Measurements from ENCODE around the gene KASH5.

The KASH5 gene

GRCh38 chr19:49362048-49362928 lies 25.8 kb upstream of the KASH5 start, which contains the start of gene TEAD2:
Gene TEAD2, minus strand, starts transcription at chr19:49362416. Its CDS starts 2,341 bp downstream, at chr19:49360075.
- Histone ChIP-seq H3K27ac (ENCODE audit: insufficient read depth in 1 of 2, low read depth in 1 of 2, low read length in 2 of 2, poor library complexity in 1 of 2, severe bottlenecking in 2 of 2) (peak within 1 kb of the TSS in 1 of 2 experiments; percentile 61), H3K9me3 (ENCODE audit: control extremely low read depth in 1 of 5, control insufficient read depth in 4 of 5, insufficient read depth in 2 of 5, low read depth in 1 of 5, low read length in 4 of 5) (no peaks in the 10 kb centered on the region), H3K4me3 (ENCODE audit: control insufficient read depth in 1 of 7, extremely low read depth in 1 of 7, insufficient read depth in 4 of 7, low read depth in 2 of 7, low read length in 6 of 7) (peak within 1 kb of the TSS in 6 of 7 experiments; percentile 16 to 64 (median 50)), H3K27me3 (replicated peaks in 2 of 5; ENCODE audit: control insufficient read depth in 4 of 5, insufficient read depth in 5 of 5, low read length in 4 of 5) (peaks cover 0 to 53% (median 16%) of the 10 kb centered on the region in 5 experiments), H3K4me1 (ENCODE audit: control extremely low read depth in 1 of 4, control insufficient read depth in 4 of 4, insufficient read depth in 4 of 4, low read length in 3 of 4) (peaks cover 0 to 37% (median 23%) of the 10 kb centered on the region in 4 experiments), H3K36me3 (ENCODE audit: control insufficient read depth in 4 of 4, insufficient read depth in 4 of 4, low read length in 3 of 4) (no peaks in the 10 kb centered on the region)
- WGBS (ENCODE audit: insufficient coverage): 0% methylated on average over 28 of the region's 52 CpGs
- ChIA-PET CTCF (no interaction called here), POLR2A (no interaction called here)
- DNase-seq: peak; percentile 14 to 41 (median 28)

DNA sequence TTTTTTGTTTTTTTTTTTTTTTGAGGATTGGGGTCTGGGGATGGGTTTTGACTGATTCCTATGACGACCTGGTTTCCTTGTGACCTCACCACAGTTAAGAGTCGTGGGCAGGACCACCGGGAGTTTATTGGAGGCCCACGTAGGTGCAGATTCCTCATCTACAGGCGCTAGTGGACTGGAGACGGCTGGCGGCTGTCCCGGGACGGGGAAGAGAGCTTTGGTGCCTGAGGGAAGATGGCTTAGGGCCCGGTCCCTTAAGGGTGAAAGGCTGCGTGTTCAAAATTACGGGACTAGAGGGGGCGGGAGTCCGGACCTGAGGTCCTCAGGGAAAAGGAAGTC lies 25.2 kb upstream of the KASH5 start:
- 0% methylated on average over 10 of the region's 14 CpGs for WGBS (ENCODE audit: insufficient coverage)
- Histone ChIP-seq H3K36me3 (ENCODE audit: control insufficient read depth in 4 of 4, insufficient read depth in 4 of 4, low read length in 3 of 4) (no peaks in the 10 kb centered on the region), H3K27ac (ENCODE audit: insufficient read depth in 1 of 2, low read depth in 1 of 2, low read length in 2 of 2, poor library complexity in 1 of 2, severe bottlenecking in 2 of 2) (no peak overlapping the region), H3K27me3 (replicated peaks in 2 of 5; ENCODE audit: control insufficient read depth in 4 of 5, insufficient read depth in 5 of 5, low read length in 4 of 5) (peaks cover 0 to 55% (median 16%) of the 10 kb centered on the region in 5 experiments), H3K4me3 (ENCODE audit: control insufficient read depth in 1 of 7, extremely low read depth in 1 of 7, insufficient read depth in 4 of 7, low read depth in 2 of 7, low read length in 6 of 7) (peak overlapping the region in 5 of 7 experiments; percentile 19 to 51 (median 51)), H3K9me3 (ENCODE audit: control extremely low read depth in 1 of 5, control insufficient read depth in 4 of 5, insufficient read depth in 2 of 5, low read depth in 1 of 5, low read length in 4 of 5) (no peaks in the 10 kb centered on the region), H3K4me1 (ENCODE audit: control extremely low read depth in 1 of 4, control insufficient read depth in 4 of 4, insufficient read depth in 4 of 4, low read length in 3 of 4) (peaks cover 0 to 37% (median 23%) of the 10 kb centered on the region in 4 experiments)
- ChIA-PET POLR2A (no interaction called here), CTCF (no interaction called here)
- DNase-seq: peak; percentile 14 to 53 (median 33)

DNA sequence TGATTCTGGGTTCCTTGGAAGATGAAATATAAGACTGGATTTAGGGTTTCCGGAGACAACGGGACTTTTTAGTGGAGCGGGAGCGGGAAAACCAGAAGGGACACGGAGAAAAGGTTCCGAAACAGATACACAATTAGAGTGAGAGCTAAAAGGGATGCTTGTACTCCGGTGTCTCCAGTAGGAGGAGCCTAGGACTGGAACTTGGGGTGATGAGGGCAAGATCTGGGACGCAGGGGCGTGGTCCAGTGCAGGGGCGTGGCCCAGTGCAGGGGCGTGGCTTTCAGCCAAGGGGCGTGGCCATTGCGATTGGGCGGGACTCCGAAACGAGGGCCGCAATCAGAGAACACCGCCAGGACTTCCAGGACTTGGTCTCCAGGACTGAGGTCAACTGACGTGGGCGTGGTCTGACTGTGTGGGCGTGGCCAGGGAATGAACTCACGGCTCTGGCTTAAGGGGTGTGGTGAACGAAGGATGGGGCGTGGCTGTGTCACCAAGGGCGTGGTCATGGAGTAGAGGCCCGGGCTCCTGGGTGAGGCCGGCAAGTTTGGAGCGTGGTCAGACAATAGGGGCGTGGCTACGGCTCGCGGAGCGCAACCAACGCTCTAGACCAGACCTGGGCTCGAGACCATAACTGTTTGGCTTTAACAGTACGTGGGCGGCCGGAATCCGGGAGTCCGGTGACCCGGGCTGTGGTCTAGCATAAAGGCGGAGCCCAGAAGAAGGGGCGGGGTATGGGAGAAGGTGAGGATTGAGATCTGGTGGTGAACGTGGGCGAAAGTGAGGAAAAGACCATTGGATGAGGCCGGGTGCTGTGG lies 24.6 kb upstream of the KASH5 start, which contains the start of gene DKKL1:
Gene DKKL1, plus strand, starts transcription at position 610 of the 815 bp plus-strand sequence. Its CDS starts 122 bp downstream, at position 732.
- H3K27me3 ChIP-seq (replicated peaks in 2 of 5; ENCODE audit: control insufficient read depth in 4 of 5, insufficient read depth in 5 of 5, low read length in 4 of 5): peaks cover 0 to 55% (median 16%) of the 10 kb centered on the region in 5 experiments
- ChIA-PET POLR2A (no interaction called here), CTCF (no interaction called here)
- H3K27ac ChIP-seq (ENCODE audit: insufficient read depth in 1 of 2, low read depth in 1 of 2, low read length in 2 of 2, poor library complexity in 1 of 2, severe bottlenecking in 2 of 2): peak within 1 kb of the TSS in 1 of 2 experiments; percentile 61
- H3K4me3 ChIP-seq (ENCODE audit: control insufficient read depth in 1 of 7, extremely low read depth in 1 of 7, insufficient read depth in 4 of 7, low read depth in 2 of 7, low read length in 6 of 7): peak within 1 kb of the TSS in 5 of 7 experiments; percentile 26 to 64 (median 54)
- WGBS (ENCODE audit: insufficient coverage): 2% methylated on average over 37 of the region's 46 CpGs
- H3K9me3 ChIP-seq (ENCODE audit: control extremely low read depth in 1 of 5, control insufficient read depth in 4 of 5, insufficient read depth in 2 of 5, low read depth in 1 of 5, low read length in 4 of 5): no peaks in the 10 kb centered on the region
- peak; percentile 79 to 85 (median 84) for DNase-seq
- H3K36me3 ChIP-seq (ENCODE audit: control insufficient read depth in 4 of 4, insufficient read depth in 4 of 4, low read length in 3 of 4): no peaks in the 10 kb centered on the region
- H3K4me1 ChIP-seq (ENCODE audit: control extremely low read depth in 1 of 4, control insufficient read depth in 4 of 4, insufficient read depth in 4 of 4, low read length in 3 of 4): peaks cover 0 to 37% (median 23%) of the 10 kb centered on the region in 4 experiments

- 76% methylated on average over 25 of the region's 27 CpGs for WGBS (ENCODE audit: insufficient coverage)
- Histone ChIP-seq H3K27ac (ENCODE audit: insufficient read depth in 1 of 2, low read depth in 1 of 2, low read length in 2 of 2, poor library complexity in 1 of 2, severe bottlenecking in 2 of 2) (peak overlapping the region in 1 of 2 experiments; percentile 14), H3K4me3 (ENCODE audit: control insufficient read depth in 1 of 7, extremely low read depth in 1 of 7, insufficient read depth in 4 of 7, low read depth in 2 of 7, low read length in 6 of 7) (peak overlapping the region in 5 of 7 experiments; percentile 26 to 52 (median 51))
Measured at GRCh38 chr19:49364083-49364737, 23.8 kb upstream of the KASH5 start.

GRCh38 chr19:49366110-49366509 lies 21.9 kb upstream of the KASH5 start:
- peaks cover 2 to 18% (median 12%) of the 10 kb centered on the region in 5 experiments for H3K9me3 ChIP-seq (ENCODE audit: control extremely low read depth in 1 of 5, control insufficient read depth in 4 of 5, insufficient read depth in 2 of 5, low read depth in 1 of 5, low read length in 4 of 5)
- ChIA-PET POLR2A (no interaction called here), CTCF (no interaction called here)
- H3K4me3 ChIP-seq (ENCODE audit: control insufficient read depth in 1 of 7, extremely low read depth in 1 of 7, insufficient read depth in 4 of 7, low read depth in 2 of 7, low read length in 6 of 7): no peak overlapping the region
- H3K4me1 ChIP-seq (ENCODE audit: control extremely low read depth in 1 of 4, control insufficient read depth in 4 of 4, insufficient read depth in 4 of 4, low read length in 3 of 4): peaks cover 0 to 34% (median 22%) of the 10 kb centered on the region in 4 experiments
- H3K36me3 ChIP-seq (ENCODE audit: control insufficient read depth in 4 of 4, insufficient read depth in 4 of 4, low read length in 3 of 4): no peaks in the 10 kb centered on the region
- H3K27ac ChIP-seq (ENCODE audit: insufficient read depth in 1 of 2, low read depth in 1 of 2, low read length in 2 of 2, poor library complexity in 1 of 2, severe bottlenecking in 2 of 2): no peak overlapping the region
- peaks cover 0 to 48% (median 16%) of the 10 kb centered on the region in 5 experiments for H3K27me3 ChIP-seq (replicated peaks in 2 of 5; ENCODE audit: control insufficient read depth in 4 of 5, insufficient read depth in 5 of 5, low read length in 4 of 5)
- no peak for DNase-seq

More at GRCh38 chr19:49364083-49364737, 23.8 kb upstream of the KASH5 start:
- Histone ChIP-seq H3K9me3 (ENCODE audit: control extremely low read depth in 1 of 5, control insufficient read depth in 4 of 5, insufficient read depth in 2 of 5, low read depth in 1 of 5, low read length in 4 of 5) (peaks cover 0 to 5% (median under 1%) of the 10 kb centered on the region in 5 experiments), H3K4me1 (ENCODE audit: control extremely low read depth in 1 of 4, control insufficient read depth in 4 of 4, insufficient read depth in 4 of 4, low read length in 3 of 4) (peaks cover 0 to 37% (median 23%) of the 10 kb centered on the region in 4 experiments), H3K27me3 (replicated peaks in 2 of 5; ENCODE audit: control insufficient read depth in 4 of 5, insufficient read depth in 5 of 5, low read length in 4 of 5) (peaks cover 0 to 55% (median 16%) of the 10 kb centered on the region in 5 experiments), H3K36me3 (ENCODE audit: control insufficient read depth in 4 of 4, insufficient read depth in 4 of 4, low read length in 3 of 4) (no peaks in the 10 kb centered on the region)
- no peak for DNase-seq
- ChIA-PET POLR2A (no interaction called here), CTCF (no interaction called here)

DNA sequence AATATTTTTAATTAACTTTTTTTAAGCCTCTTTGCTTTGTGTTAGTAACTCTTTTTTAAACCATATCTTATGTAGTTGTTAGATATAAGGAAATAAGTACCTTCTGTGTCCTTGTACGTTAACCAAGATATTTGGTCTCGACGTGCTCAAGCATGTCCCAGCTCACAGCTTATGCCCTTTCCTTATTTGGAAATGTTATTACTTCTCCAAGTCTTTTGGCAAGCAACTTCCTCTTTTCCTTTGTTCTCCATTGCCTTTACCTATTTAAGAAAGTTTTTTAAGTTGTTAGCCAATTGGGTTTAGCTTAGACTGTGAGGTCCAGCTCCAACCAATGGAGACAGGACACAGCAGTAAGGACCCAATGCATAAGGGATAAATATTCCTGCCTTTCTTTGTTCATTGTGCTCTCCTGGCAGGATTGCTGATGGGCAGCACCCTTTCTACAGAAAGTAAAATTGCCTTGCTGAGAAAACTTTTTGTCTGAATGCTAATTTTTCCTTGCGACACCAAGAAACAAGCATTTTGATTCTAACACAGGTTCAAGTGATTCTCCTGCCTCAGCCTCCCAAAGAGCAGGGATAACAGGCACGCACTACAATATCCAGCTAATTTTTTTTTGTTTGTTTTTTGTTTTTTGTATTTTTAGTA lies 19.2 kb upstream of the KASH5 start:
- DNase-seq: peak in 2 of 3 donors; percentile 29 to 49
- Histone ChIP-seq H3K27me3 (replicated peaks in 2 of 5; ENCODE audit: control insufficient read depth in 4 of 5, insufficient read depth in 5 of 5, low read length in 4 of 5) (peaks cover 0 to 21% (median 7%) of the 10 kb centered on the region in 5 experiments), H3K4me1 (ENCODE audit: control extremely low read depth in 1 of 4, control insufficient read depth in 4 of 4, insufficient read depth in 4 of 4, low read length in 3 of 4) (peaks cover 0 to 7% (median 5%) of the 10 kb centered on the region in 4 experiments), H3K27ac (ENCODE audit: insufficient read depth in 1 of 2, low read depth in 1 of 2, low read length in 2 of 2, poor library complexity in 1 of 2, severe bottlenecking in 2 of 2) (no peak overlapping the region), H3K9me3 (ENCODE audit: control extremely low read depth in 1 of 5, control insufficient read depth in 4 of 5, insufficient read depth in 2 of 5, low read depth in 1 of 5, low read length in 4 of 5) (peaks cover 2 to 18% (median 12%) of the 10 kb centered on the region in 5 experiments), H3K36me3 (ENCODE audit: control insufficient read depth in 4 of 4, insufficient read depth in 4 of 4, low read length in 3 of 4) (no peaks in the 10 kb centered on the region), H3K4me3 (ENCODE audit: control insufficient read depth in 1 of 7, extremely low read depth in 1 of 7, insufficient read depth in 4 of 7, low read depth in 2 of 7, low read length in 6 of 7) (no peak overlapping the region)
- ChIA-PET CTCF (no interaction called here), POLR2A (no interaction called here)
- 100% methylated on average over 1 of the region's 5 CpGs for WGBS (ENCODE audit: insufficient coverage)
